ENCODE data around the gene ATXN7L1. TPM values are rescaled to one million over a fixed set of nuclear protein-coding genes. Genes with fewer than 3 reads are reported as not detected.

ATXN7L1 gene
- total RNA-seq, 1 experiment from 2014 or later, result 29.9 TPM

DNA sequence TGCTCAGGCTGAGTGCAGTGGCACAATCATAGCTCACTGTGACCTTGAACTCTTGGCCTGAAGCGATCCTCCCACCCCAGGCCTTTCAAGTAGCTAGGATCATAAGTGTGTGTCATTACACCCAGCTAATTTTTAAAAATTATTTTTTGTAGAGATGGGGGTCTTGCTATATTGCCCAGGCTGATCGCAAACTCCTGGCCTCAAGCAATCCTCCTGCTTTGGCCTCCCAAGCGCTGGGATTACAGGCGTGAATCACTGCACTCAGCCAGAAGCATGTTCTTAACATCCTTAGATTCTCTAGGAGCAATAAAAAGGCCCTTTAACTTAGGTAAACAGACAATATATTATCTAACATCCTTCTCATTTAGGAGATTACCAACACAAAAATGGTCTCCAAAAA is 256.8 kb downstream of the ATXN7L1 start:
- no peak for DNase-seq (ENCODE audit: low spot score)
- ChIA-PET POLR2A (ENCODE audit: low non-redundant PET) (interaction anchor here (0.6 kb wide), 1 partner anchor 1160 kb away, joined by 3 read pairs; no protein-coding TSS in a partner anchor), CTCF (no interaction called here)
- peaks cover 49% of the 10 kb centered on the region for H3K36me3 ChIP-seq (ENCODE audit: insufficient read depth, low read length, poor library complexity, severe bottlenecking)
- no peak overlapping the region for H3K4me3 ChIP-seq (ENCODE audit: low read depth, low read length, poor library complexity, severe bottlenecking)
- no peaks in the 10 kb centered on the region for H3K9me3 ChIP-seq (ENCODE audit: low read depth, low read length, poor library complexity, severe bottlenecking)
- BruUV-seq (replicated peaks), result no TSS peak
- H3K27ac ChIP-seq (ENCODE audit: low read depth, low read length, poor library complexity, severe bottlenecking), result no peak overlapping the region
- intact Hi-C loops (cut with micrococcal nuclease; ENCODE audit: unreplicated experiment), result no loop called here
- H3K4me1 ChIP-seq (ENCODE audit: insufficient read depth, low read length, poor library complexity, severe bottlenecking), result no peaks in the 10 kb centered on the region
- no peaks in the 10 kb centered on the region for H3K27me3 ChIP-seq (replicated peaks; ENCODE audit: insufficient read depth, low read depth, low read length, poor library complexity)
- TF ChIP-seq, protein P1, sequence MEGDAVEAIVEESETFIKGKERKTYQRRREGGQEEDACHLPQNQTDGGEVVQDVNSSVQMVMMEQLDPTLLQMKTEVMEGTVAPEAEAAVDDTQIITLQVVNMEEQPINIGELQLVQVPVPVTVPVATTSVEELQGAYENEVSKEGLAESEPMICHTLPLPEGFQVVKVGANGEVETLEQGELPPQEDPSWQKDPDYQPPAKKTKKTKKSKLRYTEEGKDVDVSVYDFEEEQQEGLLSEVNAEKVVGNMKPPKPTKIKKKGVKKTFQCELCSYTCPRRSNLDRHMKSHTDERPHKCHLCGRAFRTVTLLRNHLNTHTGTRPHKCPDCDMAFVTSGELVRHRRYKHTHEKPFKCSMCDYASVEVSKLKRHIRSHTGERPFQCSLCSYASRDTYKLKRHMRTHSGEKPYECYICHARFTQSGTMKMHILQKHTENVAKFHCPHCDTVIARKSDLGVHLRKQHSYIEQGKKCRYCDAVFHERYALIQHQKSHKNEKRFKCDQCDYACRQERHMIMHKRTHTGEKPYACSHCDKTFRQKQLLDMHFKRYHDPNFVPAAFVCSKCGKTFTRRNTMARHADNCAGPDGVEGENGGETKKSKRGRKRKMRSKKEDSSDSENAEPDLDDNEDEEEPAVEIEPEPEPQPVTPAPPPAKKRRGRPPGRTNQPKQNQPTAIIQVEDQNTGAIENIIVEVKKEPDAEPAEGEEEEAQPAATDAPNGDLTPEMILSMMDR (conservative IDR thresholded peaks at IDR 0.05; ENCODE audit: low read depth, low read length), result no peak
- no peak for TF ChIP-seq EZH2 (IDR thresholded peaks at IDR 0.05; ENCODE audit: borderline replicate concordance, low read depth, low read length, poor library complexity, severe bottlenecking)

DNA sequence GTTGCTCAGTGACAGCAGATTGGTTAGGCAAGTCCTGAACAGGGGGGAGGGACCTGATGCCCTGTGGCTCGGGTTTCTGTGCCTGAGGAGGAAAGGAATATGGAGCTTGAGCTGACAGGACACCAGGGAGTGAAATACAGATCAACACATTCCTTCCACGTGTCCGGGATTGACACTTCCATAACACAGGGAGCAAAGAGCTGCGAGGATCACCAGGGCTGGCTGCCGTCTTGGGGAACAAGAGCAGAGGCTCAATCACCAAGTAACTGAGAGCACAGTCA is 258.4 kb downstream of the ATXN7L1 start:
- Histone ChIP-seq H3K9me3 (ENCODE audit: low read depth, low read length, poor library complexity, severe bottlenecking) (no peaks in the 10 kb centered on the region), H3K4me1 (ENCODE audit: insufficient read depth, low read length, poor library complexity, severe bottlenecking) (no peaks in the 10 kb centered on the region), H3K27me3 (replicated peaks; ENCODE audit: insufficient read depth, low read depth, low read length, poor library complexity) (no peaks in the 10 kb centered on the region), H3K4me3 (ENCODE audit: low read depth, low read length, poor library complexity, severe bottlenecking) (no peak overlapping the region), H3K27ac (ENCODE audit: low read depth, low read length, poor library complexity, severe bottlenecking) (no peak overlapping the region), H3K36me3 (ENCODE audit: insufficient read depth, low read length, poor library complexity, severe bottlenecking) (peaks cover 53% of the 10 kb centered on the region)
- intact Hi-C loops (cut with micrococcal nuclease; ENCODE audit: unreplicated experiment), result no loop called here
- DNase-seq (ENCODE audit: low spot score), result no peak
- TF ChIP-seq, protein P1 (conservative IDR thresholded peaks at IDR 0.05; ENCODE audit: low read depth, low read length), result no peak
- no peak for TF ChIP-seq EZH2 (IDR thresholded peaks at IDR 0.05; ENCODE audit: borderline replicate concordance, low read depth, low read length, poor library complexity, severe bottlenecking)
- POLR2A ChIA-PET (ENCODE audit: low non-redundant PET), result no interaction called here
- no TSS peak for BruUV-seq (replicated peaks)
- CTCF ChIA-PET, result no interaction called here

DNA sequence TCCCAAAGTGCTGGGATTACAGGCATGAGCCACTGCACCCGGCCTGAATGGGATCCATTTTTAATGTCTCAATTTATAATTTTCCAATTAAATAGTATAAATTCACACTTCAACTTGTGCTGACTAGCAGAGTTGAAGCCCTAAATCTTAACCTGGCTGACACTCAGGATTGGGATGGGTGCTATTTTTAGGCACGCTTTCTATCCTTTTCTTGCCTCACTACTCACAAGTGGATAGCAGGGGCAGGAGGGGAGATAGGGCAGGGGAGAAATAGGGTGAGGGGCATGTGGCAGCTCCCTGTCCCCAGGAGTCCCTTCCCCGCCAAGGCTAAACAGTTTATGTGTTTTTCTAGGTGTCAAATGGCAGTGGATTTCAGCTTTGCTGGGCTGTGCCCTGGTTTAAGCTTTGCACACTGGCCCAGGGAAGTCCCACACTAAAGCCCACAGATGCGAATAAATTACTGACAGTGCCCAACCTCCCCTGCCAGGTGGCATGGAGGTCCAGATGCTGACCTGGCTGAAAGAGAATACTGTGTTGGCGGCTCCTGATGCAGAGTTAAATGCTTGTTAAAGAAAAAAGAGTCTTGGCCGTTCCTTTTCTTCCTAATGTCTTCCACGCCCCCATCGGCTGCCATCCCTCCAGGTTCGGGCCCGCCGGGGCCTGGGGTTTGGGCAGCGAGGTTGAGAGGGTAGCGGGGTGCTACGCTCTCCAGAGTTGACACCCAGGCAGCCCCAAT is 259.0 kb downstream of the ATXN7L1 start:
- intact Hi-C loops (cut with micrococcal nuclease; ENCODE audit: unreplicated experiment), result no loop called here
- Histone ChIP-seq H3K27ac (ENCODE audit: low read depth, low read length, poor library complexity, severe bottlenecking) (no peak overlapping the region), H3K9me3 (ENCODE audit: low read depth, low read length, poor library complexity, severe bottlenecking) (no peaks in the 10 kb centered on the region), H3K36me3 (ENCODE audit: insufficient read depth, low read length, poor library complexity, severe bottlenecking) (peaks cover 53% of the 10 kb centered on the region), H3K4me1 (ENCODE audit: insufficient read depth, low read length, poor library complexity, severe bottlenecking) (no peaks in the 10 kb centered on the region), H3K27me3 (replicated peaks; ENCODE audit: insufficient read depth, low read depth, low read length, poor library complexity) (no peaks in the 10 kb centered on the region), H3K4me3 (ENCODE audit: low read depth, low read length, poor library complexity, severe bottlenecking) (no peak overlapping the region)
- POLR2A ChIA-PET (ENCODE audit: low non-redundant PET), result no interaction called here
- TF ChIP-seq EZH2 (IDR thresholded peaks at IDR 0.05; ENCODE audit: borderline replicate concordance, low read depth, low read length, poor library complexity, severe bottlenecking), result no peak
- TF ChIP-seq, protein P1 (conservative IDR thresholded peaks at IDR 0.05; ENCODE audit: low read depth, low read length), result no peak
- CTCF ChIA-PET, result no interaction called here
- no TSS peak for BruUV-seq (replicated peaks)
- no peak for DNase-seq (ENCODE audit: low spot score)
